Measurements from ENCODE around the gene ORAI3.

DNA sequence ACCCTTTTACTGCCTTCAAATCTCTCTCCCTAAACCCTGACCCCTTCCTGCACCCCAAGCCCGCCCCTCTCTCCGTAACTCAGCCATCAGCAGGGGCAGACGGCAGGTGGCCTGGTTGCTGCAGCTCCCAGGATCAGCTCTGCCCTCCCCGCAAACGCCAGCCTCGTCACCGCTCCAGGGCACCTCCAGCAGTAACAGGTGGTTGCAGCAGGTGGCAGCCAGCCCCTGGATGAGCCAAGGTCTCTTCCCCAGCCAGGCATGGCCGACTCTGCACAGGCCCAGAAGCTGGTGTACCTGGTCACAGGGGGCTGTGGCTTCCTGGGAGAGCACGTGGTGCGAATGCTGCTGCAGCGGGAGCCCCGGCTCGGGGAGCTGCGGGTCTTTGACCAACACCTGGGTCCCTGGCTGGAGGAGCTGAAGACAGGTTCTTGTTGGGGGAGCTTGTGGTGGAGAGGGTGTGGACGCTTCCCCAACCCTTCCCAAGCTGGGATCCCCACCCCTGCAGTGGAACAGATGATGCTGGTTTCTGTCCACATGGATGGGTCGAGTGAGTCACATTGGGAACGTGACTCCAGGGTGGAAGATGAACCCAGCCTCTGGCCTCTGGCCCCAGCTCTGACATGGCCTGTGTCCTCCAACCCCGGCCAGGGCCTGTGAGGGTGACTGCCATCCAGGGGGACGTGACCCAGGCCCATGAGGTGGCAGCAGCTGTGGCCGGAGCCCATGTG lies 36.7 kb downstream of the ORAI3 start:
- TF ChIP-seq EZH2 (IDR thresholded peaks at IDR 0.05; ENCODE audit: low read length, missing control alignments): no peak
- TF ChIP-seq, protein P1, sequence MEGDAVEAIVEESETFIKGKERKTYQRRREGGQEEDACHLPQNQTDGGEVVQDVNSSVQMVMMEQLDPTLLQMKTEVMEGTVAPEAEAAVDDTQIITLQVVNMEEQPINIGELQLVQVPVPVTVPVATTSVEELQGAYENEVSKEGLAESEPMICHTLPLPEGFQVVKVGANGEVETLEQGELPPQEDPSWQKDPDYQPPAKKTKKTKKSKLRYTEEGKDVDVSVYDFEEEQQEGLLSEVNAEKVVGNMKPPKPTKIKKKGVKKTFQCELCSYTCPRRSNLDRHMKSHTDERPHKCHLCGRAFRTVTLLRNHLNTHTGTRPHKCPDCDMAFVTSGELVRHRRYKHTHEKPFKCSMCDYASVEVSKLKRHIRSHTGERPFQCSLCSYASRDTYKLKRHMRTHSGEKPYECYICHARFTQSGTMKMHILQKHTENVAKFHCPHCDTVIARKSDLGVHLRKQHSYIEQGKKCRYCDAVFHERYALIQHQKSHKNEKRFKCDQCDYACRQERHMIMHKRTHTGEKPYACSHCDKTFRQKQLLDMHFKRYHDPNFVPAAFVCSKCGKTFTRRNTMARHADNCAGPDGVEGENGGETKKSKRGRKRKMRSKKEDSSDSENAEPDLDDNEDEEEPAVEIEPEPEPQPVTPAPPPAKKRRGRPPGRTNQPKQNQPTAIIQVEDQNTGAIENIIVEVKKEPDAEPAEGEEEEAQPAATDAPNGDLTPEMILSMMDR (conservative IDR thresholded peaks at IDR 0.05 in 1 of 2, IDR thresholded peaks at IDR 0.05 in 1 of 2; ENCODE audit: low read depth in 1 of 2, low read length in 2 of 2): no peak

Measured in fibroblast of lung (primary cell).